Lung (tissue), 12 donors: ENCODE results near the gene STAT5B. TPM values are rescaled to one million over a fixed set of nuclear protein-coding genes. Genes with fewer than 3 reads are reported as not detected.
"Not testable (repeated sequence)": the region's sequence is repeated elsewhere in the genome, so short reads cannot be mapped to it uniquely, and the experiment has no call there.

ENCODE experiments used
- ATAC-seq: fragments of 200-7000 bp; cut with Tn5 transposase; one replicate; pipeline ENCODE4 v1.9.1; 2020; ENCODE audit warnings: moderate number of reproducible peaks; ENCODE audit not compliant: insufficient read depth, low FRiP score
- DNase-seq, 3 donors: peaks; one replicate each; pipeline ENCODE4 v3.0.0-alpha.2; 2013 to 2017
- H3K27ac ChIP-seq, 2 donors: one replicate each; pipeline ENCODE4 v1.5.1; 2013; ENCODE audit warnings: mild to moderate bottlenecking in 2 of 2, moderate library complexity in 2 of 2, control low read depth in 1 of 2, inconsistent platforms in 1 of 2, low read depth in 1 of 2, low read length in 1 of 2
- H3K27me3 ChIP-seq, 3 donors: one replicate each; pipeline ENCODE4 v1.5.1; 2013; ENCODE audit warnings: low read length in 2 of 3; ENCODE audit not compliant: control insufficient read depth in 3 of 3, insufficient read depth in 3 of 3
- H3K36me3 ChIP-seq, 4 donors: one replicate each; pipeline ENCODE4 v1.5.1; 2013; ENCODE audit warnings: low read length in 4 of 4, mild to moderate bottlenecking in 1 of 4, moderate library complexity in 1 of 4; ENCODE audit not compliant: control insufficient read depth in 4 of 4, insufficient read depth in 4 of 4
- H3K4me1 ChIP-seq, 5 donors: one replicate each; pipeline ENCODE4 v1.5.1; 2013; ENCODE audit warnings: low read length in 5 of 5, mild to moderate bottlenecking in 2 of 5, moderate library complexity in 1 of 5; ENCODE audit not compliant: control insufficient read depth in 5 of 5, insufficient read depth in 5 of 5
- H3K4me3 ChIP-seq: one replicate; pipeline ENCODE4 v1.5.1; 2013; ENCODE audit warnings: mild to moderate bottlenecking, control low read depth, moderate library complexity
- H3K9ac ChIP-seq, 2 donors: one replicate each; pipeline ENCODE4 v1.5.1; 2013; ENCODE audit warnings: low read length in 2 of 2, control low read depth in 1 of 2; ENCODE audit not compliant: insufficient read depth in 1 of 2
- H3K9me3 ChIP-seq, 4 donors: one replicate each; pipeline ENCODE4 v1.5.1; 2013; ENCODE audit warnings: low read length in 3 of 4, mild to moderate bottlenecking in 1 of 4, moderate library complexity in 1 of 4; ENCODE audit not compliant: control insufficient read depth in 4 of 4, insufficient read depth in 3 of 4
- CTCF ChIP-seq: IDR thresholded peaks from 2 replicates; pipeline ENCODE4 v1.5.1; 2012; ENCODE audit warnings: mild to moderate bottlenecking; ENCODE audit errors: control extremely low read depth, extremely low read depth
- WGBS, 2 donors: extraction: QIAGEN DNeasy Blood & Tissue Kit; methylation state at CpG; one replicate each; pipeline ENCODE4 v1.1.7; 2013; 5-methylcytosine and 5-hydroxymethylcytosine counted together
- polyA plus RNA-seq, 2 donors: library from polyadenylated mRNA; stranded (reverse); fragments of 200-250 nt; gene quantifications; one replicate each; pipeline ENCODE4 v1.2.1, GENCODE V29; 2013
- total RNA-seq, 2 donors: library from RNA; depleted of rRNA in 1 of 2; stranded (reverse); fragments of >200 nt in 1 of 2; gene quantifications; one replicate each; pipeline ENCODE4 v1.2.1, GENCODE V29; 2014 to 2021
- donor health status: control.
- donor health status: control.
- donor health status: Bipolar disorder and iron deficiency.
- donor health status: healthy.
- donor health status: DM: yes; HTN: yes; CAD: no.

Gene STAT5B
- total and polyA plus RNA-seq, 4 donors = 23.3 to 53.6 (median 48.1) TPM

GRCh38 chr17:42305543-42306384 is 29.6 kb upstream of the STAT5B start:
- 94 to 97% methylated on average over 13 to 18 of the region's 18 CpGs for WGBS, 2 donors
- Histone ChIP-seq H3K36me3 (peaks cover 0 to 66% (median 3%) of the 10 kb centered on the region in 4 donors), H3K9ac (no peak overlapping the region), H3K4me3 (no peak overlapping the region), H3K9me3 (no peaks in the 10 kb centered on the region), H3K4me1 (peaks cover 0 to 16% (median 8%) of the 10 kb centered on the region in 5 donors), H3K27me3 (no peaks in the 10 kb centered on the region), H3K27ac (no peak overlapping the region)
- ATAC-seq (no peak), DNase-seq (no peak)
- TF ChIP-seq CTCF = no peak

GRCh38 chr17:42305031-42305330 is 28.8 kb upstream of the STAT5B start:
- not testable (repeated sequence) for H3K4me1 ChIP-seq, DNase-seq, H3K9ac ChIP-seq, H3K4me3 ChIP-seq, H3K9me3 ChIP-seq, ATAC-seq, H3K27ac ChIP-seq, H3K27me3 ChIP-seq
- peaks cover 0 to 58% (median 3%) of the 10 kb centered on the region in 4 donors for H3K36me3 ChIP-seq
- WGBS, 2 donors = 97% methylated on average over 6 of the region's 6 CpGs

- no peak overlapping the region for H3K4me3 ChIP-seq
- no peak overlapping the region for H3K27ac ChIP-seq
- no peak for ATAC-seq
- no peak overlapping the region for H3K9ac ChIP-seq
- 95% methylated on average over 15 to 16 of the region's 16 CpGs for WGBS, 2 donors
- peaks cover 0 to 60% (median 2%) of the 10 kb centered on the region in 4 donors for H3K36me3 ChIP-seq
- no peak for TF ChIP-seq CTCF
- no peaks in the 10 kb centered on the region for H3K9me3 ChIP-seq
- no peaks in the 10 kb centered on the region for H3K27me3 ChIP-seq
- DNase-seq = no peak
- peaks cover 0 to 3% (median under 1%) of the 10 kb centered on the region in 5 donors for H3K4me1 ChIP-seq
Observed at GRCh38 chr17:42304187-42305030, 28.2 kb upstream of the STAT5B start.

GRCh38 chr17:42303694-42304093 is 27.5 kb upstream of the STAT5B start:
- no peaks in the 10 kb centered on the region for H3K27me3 ChIP-seq
- H3K36me3 ChIP-seq = peaks cover 0 to 54% (median 1%) of the 10 kb centered on the region in 4 donors
- H3K27ac ChIP-seq = no peak overlapping the region
- H3K4me3 ChIP-seq = no peak overlapping the region
- 79 to 89% methylated on average over 3 of the region's 3 CpGs for WGBS, 2 donors
- H3K9ac ChIP-seq = no peak overlapping the region
- DNase-seq = no peak
- no peaks in the 10 kb centered on the region for H3K9me3 ChIP-seq
- peaks cover 0 to 3% (median 0%) of the 10 kb centered on the region in 5 donors for H3K4me1 ChIP-seq
- TF ChIP-seq CTCF = no peak
- ATAC-seq = no peak
